ENCODE data around the gene UNC13D. TPM values are rescaled to one million over a fixed set of nuclear protein-coding genes. Genes with fewer than 3 reads are reported as not detected.

Gene UNC13D
- total and polyA plus RNA-seq, 9 of the 15 experiments (the other 6 are each of a cell fraction or from before 2014, with no cell fraction given), result 0.86 to 244 (median 69.2) TPM

DNA sequence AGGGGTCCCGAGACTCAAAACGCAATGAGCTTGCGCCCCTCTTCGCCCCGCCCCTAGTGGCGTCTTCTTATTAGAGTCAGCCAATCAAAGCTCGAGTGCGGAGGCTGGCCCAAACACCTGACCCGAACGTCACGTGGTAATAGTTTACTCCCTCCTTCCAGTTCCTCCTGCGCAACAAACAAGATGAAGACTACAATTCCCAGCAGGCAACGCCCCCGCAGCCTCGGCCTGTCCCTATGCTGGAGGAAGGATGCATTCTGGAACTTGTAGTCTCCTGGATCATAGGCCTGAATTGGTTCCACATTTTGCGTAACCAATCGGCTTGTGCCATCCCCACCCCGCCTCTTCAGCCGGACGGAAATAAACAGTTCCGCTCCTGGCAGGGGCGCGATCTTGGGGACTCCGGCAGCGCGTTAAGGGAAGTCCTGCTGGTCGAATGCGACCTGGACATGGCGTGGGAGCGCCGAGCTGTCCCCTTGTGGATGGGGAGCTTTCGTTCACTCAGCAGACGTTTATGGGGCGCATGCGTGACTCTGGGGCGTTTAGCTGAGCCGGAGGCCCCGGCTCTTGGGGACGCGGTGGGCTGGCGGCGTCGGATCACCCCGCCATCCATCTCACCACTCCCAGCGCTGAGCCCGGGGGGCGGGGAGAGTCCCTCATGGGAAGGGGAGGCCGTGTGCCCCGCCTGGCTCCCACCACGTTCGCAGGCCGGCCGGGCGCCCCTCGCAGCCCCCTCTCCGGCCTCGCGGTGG lies 11.3 kb upstream of the UNC13D start, which contains the start of gene WBP2 (continued):
- TF ChIP-seq RBM22 (IDR thresholded peaks at IDR 0.05; ENCODE audit: low read depth, low read length, poor library complexity, severe bottlenecking) (no peak), MBD2 (IDR thresholded peaks at IDR 0.05; ENCODE audit: borderline replicate concordance, low read depth) (peak; percentile 88), KLF1 (tag; IDR thresholded peaks at IDR 0.05) (no peak), TEAD4 (IDR thresholded peaks at IDR 0.05; ENCODE audit: low read length) (no peak; the same call in none of the 2 replicates), TEAD4 (CRISPR knock-in tag; IDR thresholded peaks at IDR 0.05; ENCODE audit: borderline replicate concordance) (no peak), ZNF133 (CRISPR knock-in tag; IDR thresholded peaks at IDR 0.05) (no peak), NR3C1 (CRISPR knock-in tag; IDR thresholded peaks at IDR 0.05) (no peak), CBX3 (IDR thresholded peaks at IDR 0.05; ENCODE audit: borderline replicate concordance in 1 of 2, low read length in 2 of 2) (no peak), ZNF263 (CRISPR knock-in tag; IDR thresholded peaks at IDR 0.05; ENCODE audit: borderline replicate concordance) (no peak), EZH2 (IDR thresholded peaks at IDR 0.05; ENCODE audit: borderline replicate concordance, low read depth, low read length) (no peak), RBM15 (IDR thresholded peaks at IDR 0.05; ENCODE audit: insufficient read depth, low read length) (no peak), ZNF830 (CRISPR knock-in tag; IDR thresholded peaks at IDR 0.05) (no peak; the same call in 1 of the 2 replicates), BRD4 (IDR thresholded peaks at IDR 0.05) (no peak; the same call in 1 of the 2 replicates), NFE2L1 (tag; IDR thresholded peaks at IDR 0.05; ENCODE audit: borderline replicate concordance, low read depth) (no peak), POLR2G (IDR thresholded peaks at IDR 0.05; ENCODE audit: low read depth, low read length) (peak; percentile 97), SMARCE1 (IDR thresholded peaks at IDR 0.05) (no peak), ETV5 (CRISPR knock-in tag; IDR thresholded peaks at IDR 0.05; ENCODE audit: low read depth) (peak; percentile 64; the same call in 1 of the 2 replicates), BCOR (IDR thresholded peaks at IDR 0.05) (no peak)
- TF ChIP-seq, protein P1, sequence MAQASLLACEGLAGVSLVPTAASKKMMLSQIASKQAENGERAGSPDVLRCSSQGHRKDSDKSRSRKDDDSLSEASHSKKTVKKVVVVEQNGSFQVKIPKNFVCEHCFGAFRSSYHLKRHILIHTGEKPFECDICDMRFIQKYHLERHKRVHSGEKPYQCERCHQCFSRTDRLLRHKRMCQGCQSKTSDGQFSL (CRISPR knock-in tag; IDR thresholded peaks at IDR 0.05), result no peak; the same call in 1 of the 2 replicates
- TF ChIP-seq, protein P1 (tag; IDR thresholded peaks at IDR 0.05), result no peak
- TF ChIP-seq, protein P2, sequence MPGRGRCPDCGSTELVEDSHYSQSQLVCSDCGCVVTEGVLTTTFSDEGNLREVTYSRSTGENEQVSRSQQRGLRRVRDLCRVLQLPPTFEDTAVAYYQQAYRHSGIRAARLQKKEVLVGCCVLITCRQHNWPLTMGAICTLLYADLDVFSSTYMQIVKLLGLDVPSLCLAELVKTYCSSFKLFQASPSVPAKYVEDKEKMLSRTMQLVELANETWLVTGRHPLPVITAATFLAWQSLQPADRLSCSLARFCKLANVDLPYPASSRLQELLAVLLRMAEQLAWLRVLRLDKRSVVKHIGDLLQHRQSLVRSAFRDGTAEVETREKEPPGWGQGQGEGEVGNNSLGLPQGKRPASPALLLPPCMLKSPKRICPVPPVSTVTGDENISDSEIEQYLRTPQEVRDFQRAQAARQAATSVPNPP (IDR thresholded peaks at IDR 0.05; ENCODE audit: borderline replicate concordance, insufficient read depth, insufficient read length), result no peak
- TF ChIP-seq, protein P3, sequence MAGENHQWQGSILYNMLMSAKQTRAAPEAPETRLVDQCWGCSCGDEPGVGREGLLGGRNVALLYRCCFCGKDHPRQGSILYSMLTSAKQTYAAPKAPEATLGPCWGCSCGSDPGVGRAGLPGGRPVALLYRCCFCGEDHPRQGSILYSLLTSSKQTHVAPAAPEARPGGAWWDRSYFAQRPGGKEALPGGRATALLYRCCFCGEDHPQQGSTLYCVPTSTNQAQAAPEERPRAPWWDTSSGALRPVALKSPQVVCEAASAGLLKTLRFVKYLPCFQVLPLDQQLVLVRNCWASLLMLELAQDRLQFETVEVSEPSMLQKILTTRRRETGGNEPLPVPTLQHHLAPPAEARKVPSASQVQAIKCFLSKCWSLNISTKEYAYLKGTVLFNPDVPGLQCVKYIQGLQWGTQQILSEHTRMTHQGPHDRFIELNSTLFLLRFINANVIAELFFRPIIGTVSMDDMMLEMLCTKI (IDR thresholded peaks at IDR 0.05; ENCODE audit: partially characterized antibody), result no peak
- TF ChIP-seq, protein P4, sequence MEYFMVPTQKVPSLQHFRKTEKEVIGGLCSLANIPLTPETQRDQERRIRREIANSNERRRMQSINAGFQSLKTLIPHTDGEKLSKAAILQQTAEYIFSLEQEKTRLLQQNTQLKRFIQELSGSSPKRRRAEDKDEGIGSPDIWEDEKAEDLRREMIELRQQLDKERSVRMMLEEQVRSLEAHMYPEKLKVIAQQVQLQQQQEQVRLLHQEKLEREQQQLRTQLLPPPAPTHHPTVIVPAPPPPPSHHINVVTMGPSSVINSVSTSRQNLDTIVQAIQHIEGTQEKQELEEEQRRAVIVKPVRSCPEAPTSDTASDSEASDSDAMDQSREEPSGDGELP (CRISPR knock-in tag; IDR thresholded peaks at IDR 0.05; ENCODE audit: borderline replicate concordance), result peak; percentile 90
- TF ChIP-seq, protein P5, sequence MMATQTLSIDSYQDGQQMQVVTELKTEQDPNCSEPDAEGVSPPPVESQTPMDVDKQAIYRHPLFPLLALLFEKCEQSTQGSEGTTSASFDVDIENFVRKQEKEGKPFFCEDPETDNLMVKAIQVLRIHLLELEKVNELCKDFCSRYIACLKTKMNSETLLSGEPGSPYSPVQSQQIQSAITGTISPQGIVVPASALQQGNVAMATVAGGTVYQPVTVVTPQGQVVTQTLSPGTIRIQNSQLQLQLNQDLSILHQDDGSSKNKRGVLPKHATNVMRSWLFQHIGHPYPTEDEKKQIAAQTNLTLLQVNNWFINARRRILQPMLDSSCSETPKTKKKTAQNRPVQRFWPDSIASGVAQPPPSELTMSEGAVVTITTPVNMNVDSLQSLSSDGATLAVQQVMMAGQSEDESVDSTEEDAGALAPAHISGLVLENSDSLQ (IDR thresholded peaks at IDR 0.05), result peak; percentile 60; the same call in 1 of the 2 replicates
